GM23338 (cell line): Measurements from ENCODE around the gene KARS1. TPM values are rescaled to one million over a fixed set of nuclear protein-coding genes. Genes with fewer than 3 reads are reported as not detected.

Source experiments
- polyA plus RNA-seq: library from polyadenylated mRNA; unstranded; fragments of >200 nt; fragmentation: Nextera tagmentation; extraction: Ambion mirVana; gene quantifications from 2 replicates; pipeline ENCODE4 v1.2.1, GENCODE V29; 2016
- total RNA-seq: library from RNA; depleted of rRNA; stranded (reverse); fragments of >200 nt; shearing (Covaris generic); gene quantifications from 2 replicates; pipeline ENCODE4 v1.2.3, GENCODE V29; 2014; rRNA removed

KARS1 gene
- total and polyA plus RNA-seq, 2 experiments from 2014 or later, result 220 to 229 TPM

Other genes with a start within 250 kb of the KARS1 start
- gene CFDP1, start 214.2 kb downstream of the KARS1 start, total RNA-seq, result 89.9 and 90.3 TPM in 2 replicates
- gene CFDP1, start 214.2 kb downstream of the KARS1 start, polyA plus RNA-seq, result 199 and 224 TPM in 2 replicates
- gene TMEM170A, start 183.0 kb downstream of the KARS1 start, total RNA-seq, result 68.5 and 72.0 TPM in 2 replicates
- 28.5 and 31.0 TPM in 2 replicates for gene TMEM170A, start 183.0 kb downstream of the KARS1 start, polyA plus RNA-seq
- 13.2 and 22.2 TPM in 2 replicates for gene CHST6, start 152.2 kb downstream of the KARS1 start, total RNA-seq
- gene CHST6, start 152.2 kb downstream of the KARS1 start, polyA plus RNA-seq, result 2.7 and 3.3 TPM in 2 replicates
- gene CHST5, start 111.6 kb downstream of the KARS1 start, total RNA-seq, result not detected in 2 replicates
- not detected in 2 replicates for gene CHST5, start 111.6 kb downstream of the KARS1 start, polyA plus RNA-seq
- 9.3 and 19.9 TPM in 2 replicates for gene TMEM231, start 91.4 kb downstream of the KARS1 start, total RNA-seq
- gene TMEM231, start 91.4 kb downstream of the KARS1 start, polyA plus RNA-seq, result 4.9 and 5.3 TPM in 2 replicates
- gene GABARAPL2, start 81.3 kb downstream of the KARS1 start, total RNA-seq, result 47.8 and 71.7 TPM in 2 replicates
- 121 and 130 TPM in 2 replicates for gene GABARAPL2, start 81.3 kb downstream of the KARS1 start, polyA plus RNA-seq
- 49.4 and 53.6 TPM in 2 replicates for gene ADAT1, start 24.4 kb downstream of the KARS1 start, total RNA-seq
- gene ADAT1, start 24.4 kb downstream of the KARS1 start, polyA plus RNA-seq, result 17.4 and 18.5 TPM in 2 replicates
- 12.0 and 14.9 TPM in 2 replicates for gene TERF2IP, start 108 bp upstream of the KARS1 start, total RNA-seq
- 18.0 and 19.5 TPM in 2 replicates for gene TERF2IP, start 108 bp upstream of the KARS1 start, polyA plus RNA-seq
- not detected in 2 replicates for gene CPHXL2, start 29.3 kb upstream of the KARS1 start, total RNA-seq
- not detected in 2 replicates for gene CPHXL2, start 29.3 kb upstream of the KARS1 start, polyA plus RNA-seq
- gene DUXB, start 53.8 kb upstream of the KARS1 start, total RNA-seq, result not detected in 2 replicates
- gene DUXB, start 53.8 kb upstream of the KARS1 start, polyA plus RNA-seq, result not detected in 2 replicates
- gene CPHXL, start 78.8 kb upstream of the KARS1 start, total RNA-seq, result not detected in 2 replicates
- not detected in 2 replicates for gene CPHXL, start 78.8 kb upstream of the KARS1 start, polyA plus RNA-seq